ENCODE results near the gene UTP14C. TPM values are rescaled to one million over a fixed set of nuclear protein-coding genes. Genes with fewer than 3 reads are reported as not detected.

UTP14C gene
- total RNA-seq, 1 experiment from 2014 or later = 19.8 TPM

- Mint-ChIP-seq H3K27ac (no peak overlapping the region), H3K4me1 (no peaks in the 10 kb centered on the region), H3K4me3 (no peak overlapping the region), H3K9me3 (peaks cover 2 to 26% of the 10 kb centered on the region in 2 experiments; a peak in 3 of 5 replicates), H3K27me3 (ENCODE audit: low read depth) (no peaks in the 10 kb centered on the region), H3K36me3 (ENCODE audit: insufficient read depth in 1 of 3, low read depth in 3 of 3) (peaks cover 37 to 93% (median 81%) of the 10 kb centered on the region in 3 experiments)
- Histone ChIP-seq H4K5ac (ENCODE audit: insufficient read length, low read depth, low read length) (no peak overlapping the region), H3K27me3 (ENCODE audit: insufficient read depth, low read length) (no peaks in the 10 kb centered on the region), H3K18ac (ENCODE audit: insufficient read length, low read depth, low read length) (no peak overlapping the region), H3K27ac (ENCODE audit: insufficient read length, low read depth, low read length) (no peak overlapping the region), H2BK20ac (ENCODE audit: low read depth, low read length, poor library complexity, severe bottlenecking) (no peak overlapping the region), H3K56ac (ENCODE audit: insufficient read length, low read depth, low read length) (no peak overlapping the region), H4K91ac (ENCODE audit: insufficient read length, low read depth, low read length) (no peak overlapping the region), H3K4me2 (ENCODE audit: insufficient read depth, insufficient read length, low read length) (no peak overlapping the region), H2AK5ac (ENCODE audit: insufficient read length, low read length) (no peak overlapping the region), H3K14ac (ENCODE audit: insufficient read depth, low read length) (no peak overlapping the region), H2BK120ac (ENCODE audit: low read depth, low read length, poor library complexity, severe bottlenecking) (no peak overlapping the region), H2AFZ (ENCODE audit: low read length) (no peak overlapping the region), H3K79me1 (ENCODE audit: insufficient read depth, low read depth, low read length, poor library complexity, severe bottlenecking) (peaks cover 2% of the 10 kb centered on the region), H3K4me1 (ENCODE audit: insufficient read depth, low read length) (no peaks in the 10 kb centered on the region), H2BK15ac (ENCODE audit: low read depth, low read length) (no peak overlapping the region), H4K20me1 (ENCODE audit: control insufficient read depth, insufficient read depth, insufficient read length) (peaks cover 4% of the 10 kb centered on the region), H3K9me3 (ENCODE audit: control insufficient read depth, low read depth, low read length) (no peaks in the 10 kb centered on the region), H2BK12ac (ENCODE audit: insufficient read length, low read depth, low read length) (no peak overlapping the region), H3K9ac (ENCODE audit: extremely low read depth, insufficient read length, low read length) (no peak overlapping the region), H4K8ac (replicated peaks; ENCODE audit: insufficient read length, low read depth, low read length) (no peak overlapping the region), H2BK5ac (ENCODE audit: insufficient read length, low read length) (no peak overlapping the region), H3K23ac (ENCODE audit: insufficient read length, low read depth, low read length) (no peak overlapping the region), H3K23me2 (ENCODE audit: insufficient read length, low read depth, low read length, poor library complexity, severe bottlenecking) (no peaks in the 10 kb centered on the region), H3K79me2 (ENCODE audit: insufficient read depth, low read length) (no peaks in the 10 kb centered on the region), H3T11ph (ENCODE audit: low read length) (no peak overlapping the region), H3K4ac (ENCODE audit: low read depth, low read length) (no peak overlapping the region)
- WGBS (ENCODE audit: extremely low coverage, insufficient read length, low lambda C conversion rate) = no CpG with 5 or more reads among the region's 8 CpGs
- no peak for TF ChIP-seq CTCF (conservative IDR thresholded peaks at IDR 0.05)
- DNase-seq = peak; percentile 31
These were observed 1.2 kb downstream of the UTP14C start for GRCh38 chr13:52025475-52026245.
